ENCODE measurements around the gene C1QL1. TPM values are rescaled to one million over a fixed set of nuclear protein-coding genes. Genes with fewer than 3 reads are reported as not detected.

C1QL1 gene
- polyA plus RNA-seq, result not detected

- Mint-ChIP-seq H3K4me1 (peaks cover 16 to 21% (median 21%) of the 10 kb centered on the region in 3 donors), H3K4me3 (peak within 1 kb of the TSS; percentile 33 to 91 (median 76)), H3K27ac (peak within 1 kb of the TSS in 2 of 3 donors; percentile 46 to 60), H3K36me3 (peaks cover 2% of the 10 kb centered on the region), H3K27me3 (peaks cover 45% of the 10 kb centered on the region), H3K9me3 (no peaks in the 10 kb centered on the region)
Measured at GRCh38 chr17:44968225-44969143, at the start of gene C1QL1. Gene C1QL1 (minus strand): TSS chr17:44968303. CDS start chr17:44968048, 255 bp downstream.

GRCh38 chr17:45016823-45017222 lies 48.7 kb upstream of the C1QL1 start:
- H3K27me3 Mint-ChIP-seq, result peaks cover 39% of the 10 kb centered on the region

GRCh38 chr17:45016237-45016636 lies 48.1 kb upstream of the C1QL1 start:
- Mint-ChIP-seq H3K4me1 (peaks cover 7 to 14% (median 9%) of the 10 kb centered on the region in 3 donors), H3K4me3 (no peak overlapping the region), H3K27me3 (peaks cover 36% of the 10 kb centered on the region), H3K9me3 (no peaks in the 10 kb centered on the region), H3K36me3 (peaks cover 3% of the 10 kb centered on the region), H3K27ac (no peak overlapping the region)

More at GRCh38 chr17:45016823-45017222, 48.7 kb upstream of the C1QL1 start:
- Mint-ChIP-seq H3K4me1 (peaks cover 10 to 18% (median 10%) of the 10 kb centered on the region in 3 donors), H3K4me3 (peak overlapping the region in 1 of 4 donors; percentile 21), H3K9me3 (no peaks in the 10 kb centered on the region), H3K27ac (no peak overlapping the region), H3K36me3 (peaks cover 3% of the 10 kb centered on the region)

- no peaks in the 10 kb centered on the region for H3K36me3 Mint-ChIP-seq
- H3K4me3 Mint-ChIP-seq, result no peak overlapping the region
- H3K27ac Mint-ChIP-seq, result no peak overlapping the region
- peaks cover 0 to 3% (median 2%) of the 10 kb centered on the region in 3 donors for H3K4me1 Mint-ChIP-seq
- peaks cover 28% of the 10 kb centered on the region for H3K27me3 Mint-ChIP-seq
- H3K9me3 Mint-ChIP-seq, result no peaks in the 10 kb centered on the region
Measured at GRCh38 chr17:45013021-45013997, 45.2 kb upstream of the C1QL1 start.

GRCh38 chr17:45011767-45012166 lies 43.7 kb upstream of the C1QL1 start:
- Mint-ChIP-seq H3K4me1 (peaks cover 0 to 4% (median 3%) of the 10 kb centered on the region in 3 donors), H3K27ac (no peak overlapping the region), H3K4me3 (no peak overlapping the region), H3K9me3 (no peaks in the 10 kb centered on the region), H3K27me3 (peaks cover 28% of the 10 kb centered on the region), H3K36me3 (no peaks in the 10 kb centered on the region)

GRCh38 chr17:45009676-45010467 lies 41.8 kb upstream of the C1QL1 start:
- Mint-ChIP-seq H3K9me3 (no peaks in the 10 kb centered on the region), H3K4me3 (no peak overlapping the region), H3K4me1 (peaks cover 0 to 4% (median 3%) of the 10 kb centered on the region in 3 donors), H3K27ac (no peak overlapping the region), H3K27me3 (peaks cover 23% of the 10 kb centered on the region), H3K36me3 (no peaks in the 10 kb centered on the region)

- Mint-ChIP-seq H3K27me3 (peaks cover 25% of the 10 kb centered on the region), H3K4me3 (no peak overlapping the region), H3K27ac (no peak overlapping the region), H3K9me3 (no peaks in the 10 kb centered on the region), H3K36me3 (no peaks in the 10 kb centered on the region), H3K4me1 (peaks cover 0 to 4% (median 3%) of the 10 kb centered on the region in 3 donors)
Measured at GRCh38 chr17:45008216-45008615, 40.1 kb upstream of the C1QL1 start.

GRCh38 chr17:45006927-45007461 lies 38.9 kb upstream of the C1QL1 start:
- Mint-ChIP-seq H3K27ac (no peak overlapping the region), H3K4me1 (peaks cover 0 to 4% (median 3%) of the 10 kb centered on the region in 3 donors), H3K36me3 (no peaks in the 10 kb centered on the region), H3K9me3 (no peaks in the 10 kb centered on the region), H3K4me3 (no peak overlapping the region), H3K27me3 (peaks cover 26% of the 10 kb centered on the region)

- Mint-ChIP-seq H3K4me1 (peaks cover 0 to 3% (median 1%) of the 10 kb centered on the region in 3 donors), H3K36me3 (no peaks in the 10 kb centered on the region), H3K27me3 (peaks cover 27% of the 10 kb centered on the region), H3K4me3 (no peak overlapping the region), H3K27ac (no peak overlapping the region), H3K9me3 (peaks cover 0 to 3% (median 0%) of the 10 kb centered on the region in 3 donors)
Measured at GRCh38 chr17:45005700-45006099, 37.6 kb upstream of the C1QL1 start.

- H3K36me3 Mint-ChIP-seq, result peaks cover 1% of the 10 kb centered on the region
- H3K4me1 Mint-ChIP-seq, result peaks cover 0 to 3% (median 1%) of the 10 kb centered on the region in 3 donors
- H3K4me3 Mint-ChIP-seq, result no peak overlapping the region
- H3K9me3 Mint-ChIP-seq, result peaks cover 0 to 9% (median 0%) of the 10 kb centered on the region in 3 donors
- no peak overlapping the region for H3K27ac Mint-ChIP-seq
- H3K27me3 Mint-ChIP-seq, result peaks cover 19% of the 10 kb centered on the region
Measured at GRCh38 chr17:45004388-45004787, 36.3 kb upstream of the C1QL1 start.

- peaks cover 1% of the 10 kb centered on the region for H3K36me3 Mint-ChIP-seq
- peaks cover 0 to 3% (median 1%) of the 10 kb centered on the region in 3 donors for H3K4me1 Mint-ChIP-seq
- no peak overlapping the region for H3K27ac Mint-ChIP-seq
- peaks cover 19% of the 10 kb centered on the region for H3K27me3 Mint-ChIP-seq
- H3K4me3 Mint-ChIP-seq, result no peak overlapping the region
- H3K9me3 Mint-ChIP-seq, result peaks cover 0 to 9% (median 0%) of the 10 kb centered on the region in 3 donors
Measured at GRCh38 chr17:45003877-45004276, 35.8 kb upstream of the C1QL1 start.

- H3K9me3 Mint-ChIP-seq, result peaks cover 0 to 9% (median 0%) of the 10 kb centered on the region in 3 donors
- H3K4me3 Mint-ChIP-seq, result peak overlapping the region in 1 of 4 donors; percentile 51
- no peak overlapping the region for H3K27ac Mint-ChIP-seq
- H3K36me3 Mint-ChIP-seq, result peaks cover 3% of the 10 kb centered on the region
- H3K27me3 Mint-ChIP-seq, result peaks cover 14% of the 10 kb centered on the region
- no peaks in the 10 kb centered on the region for H3K4me1 Mint-ChIP-seq
Measured at GRCh38 chr17:45001310-45001709, 33.2 kb upstream of the C1QL1 start.

GRCh38 chr17:44999433-44999832 lies 31.3 kb upstream of the C1QL1 start:
- H3K27ac Mint-ChIP-seq, result no peak overlapping the region
- H3K9me3 Mint-ChIP-seq, result peaks cover 0 to 9% (median 0%) of the 10 kb centered on the region in 3 donors
- peaks cover 16% of the 10 kb centered on the region for H3K27me3 Mint-ChIP-seq
- no peak overlapping the region for H3K4me3 Mint-ChIP-seq
- peaks cover 0 to 2% (median 0%) of the 10 kb centered on the region in 3 donors for H3K4me1 Mint-ChIP-seq
- H3K36me3 Mint-ChIP-seq, result peaks cover 3% of the 10 kb centered on the region

GRCh38 chr17:44998646-44999045 lies 30.5 kb upstream of the C1QL1 start:
- H3K4me3 Mint-ChIP-seq, result no peak overlapping the region
- peaks cover 16% of the 10 kb centered on the region for H3K27me3 Mint-ChIP-seq
- H3K27ac Mint-ChIP-seq, result no peak overlapping the region
- H3K9me3 Mint-ChIP-seq, result peaks cover 0 to 9% (median 0%) of the 10 kb centered on the region in 3 donors
- H3K4me1 Mint-ChIP-seq, result peaks cover 0 to 2% (median 1%) of the 10 kb centered on the region in 3 donors
- peaks cover 3% of the 10 kb centered on the region for H3K36me3 Mint-ChIP-seq

Measured in IgD-negative memory B cell (primary cell).